PC-3 (cell line): Measurements from ENCODE around the gene C15orf39. TPM values are rescaled to one million over a fixed set of nuclear protein-coding genes. Genes with fewer than 3 reads are reported as not detected.

ENCODE experiments used
- ATAC-seq: fragments of 200-7000 bp; cut with Tn5 transposase; 2 replicates; pipeline ENCODE4 v1.9.1; 2020; ENCODE audit warnings: mild to moderate bottlenecking, moderate library complexity
- BruUV-seq: library from RNA; stranded (reverse); fragments of 400-500 nt; replicated peaks from 2 replicates; lab custom pipeline; 2021; lab: Mats Ljungman, UMichigan
- CTCF ChIA-PET: fragments of 300-600 bp; sonication (Branson Sonifier 250); formaldehyde crosslinking; loops from one replicate; lab custom pipeline; 2022; ENCODE audit warnings: antibody characterized with exemption; lab: Charles Lee
- POLR2A ChIA-PET: fragments of 300-600 bp; sonication (Branson Sonifier 250); formaldehyde crosslinking; loops from one replicate; lab custom pipeline; 2022; ENCODE audit warnings: antibody characterized with exemption; ENCODE audit not compliant: unreplicated experiment; lab: Charles Lee
- DNase-seq: peaks from one replicate; pipeline ENCODE4 v3.0.0-alpha.2; 2015
- H2AFZ ChIP-seq: fragments of 300-600 bp; sonication (generic); 2 replicates; pipeline ENCODE4 v1.6.0; 2016; ENCODE audit warnings: antibody characterized with exemption, low read length
- H3F3A ChIP-seq: fragments of 300-600 bp; sonication (generic); one replicate; pipeline ENCODE4 v1.6.0; 2017; ENCODE audit warnings: antibody characterized with exemption, low read length, control low read depth, mild to moderate bottlenecking; ENCODE audit not compliant: unreplicated experiment
- H3K27ac ChIP-seq: fragments of 300-600 bp; sonication (generic); 2 replicates; pipeline ENCODE4 v1.5.1; 2016; ENCODE audit warnings: mild to moderate bottlenecking, low read length
- H3K27me3 ChIP-seq: fragments of 300-600 bp; sonication (generic); 2 replicates; pipeline ENCODE4 v1.6.1; 2016; ENCODE audit warnings: low read length, mixed read lengths
- H3K36me3 ChIP-seq: fragments of 300-600 bp; sonication (generic); 2 replicates; pipeline ENCODE4 v1.6.1; 2016; ENCODE audit warnings: low read depth, mixed run types, low read length, mixed read lengths
- H3K4me1 ChIP-seq: fragments of 300-600 bp; sonication (generic); 2 replicates; pipeline ENCODE4 v1.5.1; 2016; ENCODE audit warnings: low read length; ENCODE audit not compliant: insufficient read depth
- H3K4me2 ChIP-seq: fragments of 300-600 bp; sonication (generic); 2 replicates; pipeline ENCODE4 v1.6.0; 2016; ENCODE audit warnings: low read length
- H3K4me3 ChIP-seq: fragments of 300-600 bp; sonication (generic); 2 replicates; pipeline ENCODE4 v1.5.1; 2016; ENCODE audit warnings: mild to moderate bottlenecking, low read length, mixed read lengths
- H3K79me2 ChIP-seq: fragments of 300-600 bp; sonication (generic); 2 replicates; pipeline ENCODE4 v1.6.1; 2017; ENCODE audit warnings: low read length, mixed read lengths
- H3K9ac ChIP-seq: fragments of 300-600 bp; sonication (generic); 2 replicates; pipeline ENCODE4 v1.6.0; 2016; ENCODE audit warnings: mild to moderate bottlenecking, low read length
- H3K9me2 ChIP-seq: fragments of 300-600 bp; sonication (generic); replicated peaks from 2 replicates; pipeline ENCODE4 v1.6.1; 2016; ENCODE audit warnings: mixed run types, low read length, mixed read lengths
- H3K9me3 ChIP-seq: fragments of 300-600 bp; sonication (generic); 2 replicates; pipeline ENCODE4 v1.6.1; 2016; ENCODE audit warnings: low read length, mixed read lengths
- H4K20me1 ChIP-seq: fragments of 300-600 bp; sonication (generic); 2 replicates; pipeline ENCODE4 v1.6.1; 2016; ENCODE audit warnings: low read length, mixed read lengths
- EZH2 ChIP-seq: fragments of 300-600 bp; sonication (generic); IDR thresholded peaks from one replicate; pipeline ENCODE4 v1.6.1; 2017; ENCODE audit warnings: antibody characterized with exemption, mild to moderate bottlenecking, low read length; ENCODE audit not compliant: unreplicated experiment
- EZH2phosphoT487 ChIP-seq: fragments of 300-600 bp; sonication (generic); IDR thresholded peaks from 2 replicates; pipeline ENCODE4 v1.6.1; 2018; ENCODE audit warnings: mild to moderate bottlenecking, antibody characterized with exemption, low read length, borderline replicate concordance
- intact Hi-C: fragments of 100-400 bp; cut with micrococcal nuclease; formaldehyde crosslinking; loops from 2 replicates; pipeline ENCODE4 v1.9.0; 2023
- total RNA-seq: library from RNA; depleted of rRNA; stranded (reverse); fragments of >200 nt; gene quantifications from 2 replicates; pipeline ENCODE4 v1.2.3, GENCODE V29; 2014
- TF ChIP-seq, protein P1 (sequence below): fragments of 300-600 bp; sonication (generic); conservative IDR thresholded peaks from 2 replicates; pipeline ENCODE4 v1.5.1; 2017; ENCODE audit warnings: antibody characterized with exemption, low read depth, mild to moderate bottlenecking, low read length

Gene C15orf39
- total RNA-seq, 1 experiment from 2014 or later: 23.8 TPM

DNA sequence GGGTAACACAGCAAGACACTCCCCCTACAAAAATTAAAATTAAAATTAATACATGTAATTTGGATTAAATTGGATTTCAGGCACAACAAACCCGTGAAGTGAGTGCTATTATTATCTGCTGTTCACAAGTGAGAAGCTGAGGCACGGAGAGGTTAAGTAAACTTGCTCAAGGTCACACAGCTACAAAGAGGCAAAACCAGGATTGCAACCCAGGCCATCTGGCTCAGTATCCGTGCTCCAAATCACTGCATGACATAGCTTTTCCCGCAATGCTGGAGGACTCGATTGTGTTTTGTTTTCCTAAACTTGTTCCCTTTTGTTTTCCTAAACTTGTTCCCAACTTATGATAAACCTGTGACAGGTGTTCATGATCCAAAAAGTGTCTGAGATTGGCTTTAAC lies 19.9 kb upstream of the C15orf39 start:
- no peaks in the 10 kb centered on the region for H3F3A ChIP-seq
- DNase-seq: no peak
- CTCF ChIA-PET: no interaction called here
- no peak overlapping the region for H2AFZ ChIP-seq
- no peak for ATAC-seq
- POLR2A ChIA-PET: no interaction called here
- no peaks in the 10 kb centered on the region for H3K36me3 ChIP-seq
- no peak overlapping the region for H3K27ac ChIP-seq
- no TSS peak for BruUV-seq
- no peaks in the 10 kb centered on the region for H3K79me2 ChIP-seq
- H3K4me1 ChIP-seq: peaks cover 4% of the 10 kb centered on the region
- no peaks in the 10 kb centered on the region for H4K20me1 ChIP-seq
- H3K27me3 ChIP-seq: no peaks in the 10 kb centered on the region
- no peak overlapping the region for H3K9ac ChIP-seq
- no peaks in the 10 kb centered on the region for H3K9me3 ChIP-seq
- no peak overlapping the region for H3K4me3 ChIP-seq
- intact Hi-C loops: no loop called here
- TF ChIP-seq EZH2phosphoT487 (no peak), EZH2 (no peak)
- TF ChIP-seq, protein P1, sequence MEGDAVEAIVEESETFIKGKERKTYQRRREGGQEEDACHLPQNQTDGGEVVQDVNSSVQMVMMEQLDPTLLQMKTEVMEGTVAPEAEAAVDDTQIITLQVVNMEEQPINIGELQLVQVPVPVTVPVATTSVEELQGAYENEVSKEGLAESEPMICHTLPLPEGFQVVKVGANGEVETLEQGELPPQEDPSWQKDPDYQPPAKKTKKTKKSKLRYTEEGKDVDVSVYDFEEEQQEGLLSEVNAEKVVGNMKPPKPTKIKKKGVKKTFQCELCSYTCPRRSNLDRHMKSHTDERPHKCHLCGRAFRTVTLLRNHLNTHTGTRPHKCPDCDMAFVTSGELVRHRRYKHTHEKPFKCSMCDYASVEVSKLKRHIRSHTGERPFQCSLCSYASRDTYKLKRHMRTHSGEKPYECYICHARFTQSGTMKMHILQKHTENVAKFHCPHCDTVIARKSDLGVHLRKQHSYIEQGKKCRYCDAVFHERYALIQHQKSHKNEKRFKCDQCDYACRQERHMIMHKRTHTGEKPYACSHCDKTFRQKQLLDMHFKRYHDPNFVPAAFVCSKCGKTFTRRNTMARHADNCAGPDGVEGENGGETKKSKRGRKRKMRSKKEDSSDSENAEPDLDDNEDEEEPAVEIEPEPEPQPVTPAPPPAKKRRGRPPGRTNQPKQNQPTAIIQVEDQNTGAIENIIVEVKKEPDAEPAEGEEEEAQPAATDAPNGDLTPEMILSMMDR: no peak
- no peaks in the 10 kb centered on the region for H3K9me2 ChIP-seq
- no peak overlapping the region for H3K4me2 ChIP-seq

- Histone ChIP-seq H3K9ac (no peak overlapping the region), H3K9me3 (no peaks in the 10 kb centered on the region), H3K27ac (no peak overlapping the region), H3K4me3 (no peak overlapping the region), H3K4me2 (no peak overlapping the region), H3K9me2 (no peaks in the 10 kb centered on the region), H3K79me2 (no peaks in the 10 kb centered on the region), H3K4me1 (peaks cover 4% of the 10 kb centered on the region), H2AFZ (no peak overlapping the region), H3K27me3 (no peaks in the 10 kb centered on the region), H3K36me3 (no peaks in the 10 kb centered on the region), H3F3A (no peaks in the 10 kb centered on the region), H4K20me1 (no peaks in the 10 kb centered on the region)
- intact Hi-C loops: no loop called here
- POLR2A ChIA-PET: interaction anchor here (0.6 kb wide), 1 partner anchor 214 kb away, joined by 4 read pairs; no protein-coding TSS in a partner anchor
- BruUV-seq: no TSS peak
- ATAC-seq: no peak
- DNase-seq: no peak
- TF ChIP-seq EZH2phosphoT487 (no peak), EZH2 (no peak)
- TF ChIP-seq, protein P1: no peak
- CTCF ChIA-PET: no interaction called here
Observed at GRCh38 chr15:75182187-75183131, 19.2 kb upstream of the C15orf39 start.
